ENCODE data around the gene ZNF283. TPM values are rescaled to one million over a fixed set of nuclear protein-coding genes. Genes with fewer than 3 reads are reported as not detected.
"Not testable (repeated sequence)": the region's sequence is repeated elsewhere in the genome, so short reads cannot be mapped to it uniquely, and the experiment has no call there.

ZNF283 gene
- total RNA-seq, 2 donors from 2014 or later: 5.8 to 8.9 TPM

DNA sequence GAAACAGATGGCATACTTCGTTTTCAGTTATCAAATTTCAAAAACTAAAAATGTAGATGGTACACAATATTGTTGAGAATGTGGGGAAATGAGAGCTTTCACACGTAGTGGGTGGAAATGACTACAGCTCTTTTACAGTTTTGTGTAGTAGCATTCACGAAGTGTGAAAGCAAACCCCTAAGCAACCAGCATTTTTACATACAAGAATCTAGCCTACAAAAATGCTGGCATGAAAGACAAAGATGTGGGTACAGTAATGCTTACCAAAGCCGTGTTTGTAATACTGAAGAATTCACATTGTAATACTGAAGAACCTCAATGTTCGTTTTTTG is 6.3 kb upstream of the ZNF283 start:
- intact Hi-C loops (cut with DNase I): no loop called here

DNA sequence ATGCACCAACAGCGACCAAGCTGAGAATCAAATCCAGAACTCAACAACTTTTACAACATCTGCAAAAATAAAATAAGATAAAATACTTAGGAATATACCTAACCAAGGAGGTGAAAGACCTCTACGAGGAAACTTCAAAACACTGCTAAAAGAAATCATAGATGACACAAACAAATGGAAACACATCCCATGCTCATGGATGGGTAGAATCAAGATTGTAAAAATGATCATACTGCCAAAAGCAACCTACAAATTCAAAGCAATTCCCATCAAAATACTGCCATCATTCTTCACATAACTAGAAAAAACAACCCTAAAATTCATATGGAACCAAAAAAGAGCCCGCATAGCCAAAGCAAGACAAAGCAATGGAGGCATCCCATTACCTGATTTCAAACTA is 3.3 kb upstream of the ZNF283 start:
- H3K27me3 ChIP-seq (replicated peaks; ENCODE audit: insufficient read depth); DNase-seq (ENCODE audit: low spot score); H3K4me1 ChIP-seq (replicated peaks); intact Hi-C loops (cut with DNase I); H3K4me3 ChIP-seq; H3K36me3 ChIP-seq; H3K9me3 ChIP-seq; H3K27ac ChIP-seq: not testable (repeated sequence)
- WGBS: 89% methylated on average over 3 of the region's 3 CpGs

More for the DNA sequence above, 6.3 kb upstream of the ZNF283 start:
- Histone ChIP-seq H3K4me1 (replicated peaks) (no peaks in the 10 kb centered on the region), H3K4me3 (peak overlapping the region; percentile 18 to 32), H3K9me3 (no peaks in the 10 kb centered on the region), H3K36me3 (no peaks in the 10 kb centered on the region), H3K27ac (no peak overlapping the region), H3K27me3 (replicated peaks; ENCODE audit: insufficient read depth) (no peaks in the 10 kb centered on the region)
- TF ChIP-seq POLR2AphosphoS5 (IDR thresholded peaks at IDR 0.05) (no peak), POLR2A (IDR thresholded peaks at IDR 0.05) (no peak)
- TF ChIP-seq, protein P1, sequence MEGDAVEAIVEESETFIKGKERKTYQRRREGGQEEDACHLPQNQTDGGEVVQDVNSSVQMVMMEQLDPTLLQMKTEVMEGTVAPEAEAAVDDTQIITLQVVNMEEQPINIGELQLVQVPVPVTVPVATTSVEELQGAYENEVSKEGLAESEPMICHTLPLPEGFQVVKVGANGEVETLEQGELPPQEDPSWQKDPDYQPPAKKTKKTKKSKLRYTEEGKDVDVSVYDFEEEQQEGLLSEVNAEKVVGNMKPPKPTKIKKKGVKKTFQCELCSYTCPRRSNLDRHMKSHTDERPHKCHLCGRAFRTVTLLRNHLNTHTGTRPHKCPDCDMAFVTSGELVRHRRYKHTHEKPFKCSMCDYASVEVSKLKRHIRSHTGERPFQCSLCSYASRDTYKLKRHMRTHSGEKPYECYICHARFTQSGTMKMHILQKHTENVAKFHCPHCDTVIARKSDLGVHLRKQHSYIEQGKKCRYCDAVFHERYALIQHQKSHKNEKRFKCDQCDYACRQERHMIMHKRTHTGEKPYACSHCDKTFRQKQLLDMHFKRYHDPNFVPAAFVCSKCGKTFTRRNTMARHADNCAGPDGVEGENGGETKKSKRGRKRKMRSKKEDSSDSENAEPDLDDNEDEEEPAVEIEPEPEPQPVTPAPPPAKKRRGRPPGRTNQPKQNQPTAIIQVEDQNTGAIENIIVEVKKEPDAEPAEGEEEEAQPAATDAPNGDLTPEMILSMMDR (IDR thresholded peaks at IDR 0.05): no peak
- no peak for DNase-seq (ENCODE audit: low spot score)
- WGBS: 31% methylated on average over 5 of the region's 5 CpGs

DNA sequence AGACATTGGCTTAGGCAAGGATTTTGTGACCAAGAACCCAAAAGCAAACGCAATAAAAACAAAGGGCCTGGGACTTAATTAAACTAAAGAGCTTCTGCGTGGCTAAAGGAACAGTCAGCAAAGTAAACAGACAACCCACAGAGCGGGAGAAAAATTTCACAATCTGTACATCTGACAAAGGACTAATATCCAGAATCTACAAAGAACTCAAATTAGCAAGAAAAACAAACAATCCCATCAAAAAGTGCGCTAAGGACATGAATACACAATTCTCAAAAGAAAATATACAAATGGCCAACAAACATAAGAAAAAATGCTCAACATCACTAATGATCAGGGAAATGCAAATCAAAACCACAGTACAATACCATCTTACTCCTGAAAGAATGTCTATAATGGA is 2.5 kb upstream of the ZNF283 start:
- WGBS: 44% methylated on average over 4 of the region's 4 CpGs
- H3K27ac ChIP-seq; intact Hi-C loops (cut with DNase I); H3K36me3 ChIP-seq; H3K4me1 ChIP-seq (replicated peaks); H3K27me3 ChIP-seq (replicated peaks; ENCODE audit: insufficient read depth); DNase-seq (ENCODE audit: low spot score); H3K9me3 ChIP-seq; H3K4me3 ChIP-seq: not testable (repeated sequence)

DNA sequence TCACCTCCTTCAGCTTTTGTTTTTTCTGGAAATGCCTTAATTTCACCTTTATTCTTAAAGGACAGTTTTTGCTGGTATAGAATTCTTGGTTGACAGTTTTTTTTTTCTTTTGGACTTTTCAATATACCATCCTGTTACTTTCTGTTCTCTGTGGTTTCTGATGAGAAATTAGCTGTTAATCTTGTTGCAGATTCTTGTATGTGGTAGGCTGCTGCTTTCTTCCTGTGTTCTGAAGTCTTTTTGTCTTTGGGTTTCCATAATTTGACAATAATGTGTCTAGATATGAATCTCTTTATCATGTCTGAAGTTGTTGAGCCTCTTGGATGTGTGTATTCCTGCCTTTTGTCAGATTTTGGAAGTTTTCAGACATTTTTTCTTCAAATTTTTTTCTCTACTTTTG is 12.0 kb downstream of the ZNF283 start:
- TF ChIP-seq POLR2A (IDR thresholded peaks at IDR 0.05): no peak
- TF ChIP-seq, protein P1 (IDR thresholded peaks at IDR 0.05): no peak
- Histone ChIP-seq H3K27me3 (replicated peaks; ENCODE audit: insufficient read depth) (no peaks in the 10 kb centered on the region), H3K9me3 (no peaks in the 10 kb centered on the region), H3K27ac (no peak overlapping the region), H3K36me3 (peaks cover 24 to 29% of the 10 kb centered on the region in 2 donors), H3K4me3 (no peak overlapping the region), H3K4me1 (replicated peaks) (no peaks in the 10 kb centered on the region)
- DNase-seq (ENCODE audit: low spot score): no peak
- intact Hi-C loops (cut with DNase I): no loop called here

DNA sequence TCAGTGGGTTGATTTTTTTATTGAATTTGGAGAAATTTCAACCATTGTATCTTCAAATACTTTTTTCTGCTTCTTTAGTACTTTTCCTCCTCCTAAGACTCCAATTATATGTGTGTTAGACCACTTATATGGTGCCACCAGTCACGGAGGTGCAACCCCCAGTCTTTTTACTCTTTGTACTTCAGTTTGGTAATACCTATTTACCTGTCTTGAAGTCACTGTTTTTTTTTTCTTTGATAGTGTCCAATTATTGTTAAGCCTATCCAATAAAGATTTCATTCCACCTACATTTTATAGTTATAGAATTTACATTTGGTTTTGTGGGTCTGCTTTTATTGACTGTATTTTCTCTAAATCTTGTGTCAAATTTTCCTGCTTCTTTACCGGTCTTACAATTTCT is 14.9 kb downstream of the ZNF283 start:
- no peak overlapping the region for H3K27ac ChIP-seq

DNA sequence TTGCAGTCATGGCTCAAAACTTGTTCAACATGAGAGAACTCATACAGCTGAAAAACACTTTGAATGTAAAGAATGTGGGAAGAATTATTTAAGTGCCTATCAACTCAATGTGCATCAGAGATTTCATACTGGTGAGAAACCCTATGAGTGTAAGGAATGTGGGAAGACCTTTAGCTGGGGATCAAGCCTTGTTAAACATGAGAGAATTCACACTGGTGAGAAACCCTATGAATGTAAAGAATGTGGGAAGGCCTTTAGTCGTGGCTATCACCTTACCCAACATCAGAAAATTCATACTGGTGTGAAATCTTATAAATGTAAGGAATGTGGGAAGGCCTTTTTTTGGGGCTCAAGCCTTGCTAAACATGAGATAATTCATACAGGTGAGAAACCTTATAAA is 20.1 kb downstream of the ZNF283 start:
- DNase-seq (ENCODE audit: low spot score): no peak
- no peak overlapping the region for H3K27ac ChIP-seq
- H3K4me1 ChIP-seq (replicated peaks): no peaks in the 10 kb centered on the region
- WGBS: 94% methylated on average over 1 of the region's 1 CpG
- H3K9me3 ChIP-seq: peaks cover 6% of the 10 kb centered on the region
- TF ChIP-seq POLR2A (IDR thresholded peaks at IDR 0.05): no peak
- TF ChIP-seq POLR2AphosphoS5 (IDR thresholded peaks at IDR 0.05): no peak
- TF ChIP-seq, protein P1 (IDR thresholded peaks at IDR 0.05): no peak
- H3K36me3 ChIP-seq: peaks cover 6 to 11% of the 10 kb centered on the region in 2 donors
- no peak overlapping the region for H3K4me3 ChIP-seq
- intact Hi-C loops (cut with DNase I): no loop called here
- H3K27me3 ChIP-seq (replicated peaks; ENCODE audit: insufficient read depth): no peaks in the 10 kb centered on the region

More for the DNA sequence above, 14.9 kb downstream of the ZNF283 start:
- TF ChIP-seq POLR2A (IDR thresholded peaks at IDR 0.05): no peak
- TF ChIP-seq, protein P1 (IDR thresholded peaks at IDR 0.05): no peak
- no peak for TF ChIP-seq POLR2AphosphoS5 (IDR thresholded peaks at IDR 0.05)
- no peak overlapping the region for H3K4me3 ChIP-seq
- H3K9me3 ChIP-seq: no peaks in the 10 kb centered on the region
- H3K4me1 ChIP-seq (replicated peaks): no peaks in the 10 kb centered on the region
- no peaks in the 10 kb centered on the region for H3K27me3 ChIP-seq (replicated peaks; ENCODE audit: insufficient read depth)
- H3K36me3 ChIP-seq: peaks cover 14 to 24% of the 10 kb centered on the region in 2 donors
- intact Hi-C loops (cut with DNase I): no loop called here
- 47% methylated on average over 2 of the region's 2 CpGs for WGBS
- no peak for DNase-seq (ENCODE audit: low spot score)

Measured in prostate gland (tissue), 2 donors.